Retinal pigment epithelial cell (primary cell): ENCODE data around the gene S100A10.

ENCODE experiments used
- DNase-seq: peaks from one replicate; pipeline ENCODE4 v3.0.0-alpha.2; 2010; ENCODE audit warnings: low read depth
- H3K4me3 ChIP-seq: 2 replicates; pipeline ENCODE4 v1.5.1; 2011; ENCODE audit warnings: mild to moderate bottlenecking, low read length, control low read depth, moderate library complexity
- TF ChIP-seq, protein P1 (sequence below): conservative IDR thresholded peaks from 2 replicates; pipeline ENCODE4 v1.5.1; 2011; ENCODE audit warnings: low read depth, low read length, control low read depth, inconsistent platforms

Gene S100A10

DNA sequence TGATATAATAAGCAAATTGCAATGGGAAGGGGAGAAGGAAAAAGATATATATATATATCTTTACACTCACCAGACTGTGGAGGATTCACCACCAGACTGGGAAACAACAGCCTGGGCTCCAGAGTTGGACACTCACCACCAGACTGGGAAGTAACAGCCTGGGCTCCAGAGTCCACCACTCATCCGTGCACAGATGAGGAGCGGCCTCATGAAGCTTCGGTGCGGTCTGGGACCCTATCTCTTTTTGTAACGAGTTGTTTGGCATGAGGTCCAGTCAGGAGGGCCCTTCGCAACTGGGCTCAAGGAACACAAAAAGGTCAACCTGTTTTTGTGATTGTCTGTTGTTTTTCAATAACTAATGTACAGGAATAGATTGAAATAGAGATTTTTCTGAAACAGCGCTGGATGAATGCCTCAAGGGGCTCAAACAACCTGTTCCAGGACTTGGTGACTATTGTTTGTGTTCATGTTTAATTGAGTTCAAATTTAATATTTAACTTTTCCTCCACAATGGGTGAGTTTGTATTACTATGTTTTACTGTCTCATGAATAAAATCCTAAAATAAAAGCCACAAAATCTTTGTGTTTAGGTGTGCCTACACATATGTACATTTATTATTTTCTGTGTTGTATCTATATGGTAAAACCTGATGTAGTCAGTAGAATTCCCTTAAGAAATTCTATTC is 40.1 kb downstream of the S100A10 start:
- no peak for DNase-seq
- TF ChIP-seq, protein P1, sequence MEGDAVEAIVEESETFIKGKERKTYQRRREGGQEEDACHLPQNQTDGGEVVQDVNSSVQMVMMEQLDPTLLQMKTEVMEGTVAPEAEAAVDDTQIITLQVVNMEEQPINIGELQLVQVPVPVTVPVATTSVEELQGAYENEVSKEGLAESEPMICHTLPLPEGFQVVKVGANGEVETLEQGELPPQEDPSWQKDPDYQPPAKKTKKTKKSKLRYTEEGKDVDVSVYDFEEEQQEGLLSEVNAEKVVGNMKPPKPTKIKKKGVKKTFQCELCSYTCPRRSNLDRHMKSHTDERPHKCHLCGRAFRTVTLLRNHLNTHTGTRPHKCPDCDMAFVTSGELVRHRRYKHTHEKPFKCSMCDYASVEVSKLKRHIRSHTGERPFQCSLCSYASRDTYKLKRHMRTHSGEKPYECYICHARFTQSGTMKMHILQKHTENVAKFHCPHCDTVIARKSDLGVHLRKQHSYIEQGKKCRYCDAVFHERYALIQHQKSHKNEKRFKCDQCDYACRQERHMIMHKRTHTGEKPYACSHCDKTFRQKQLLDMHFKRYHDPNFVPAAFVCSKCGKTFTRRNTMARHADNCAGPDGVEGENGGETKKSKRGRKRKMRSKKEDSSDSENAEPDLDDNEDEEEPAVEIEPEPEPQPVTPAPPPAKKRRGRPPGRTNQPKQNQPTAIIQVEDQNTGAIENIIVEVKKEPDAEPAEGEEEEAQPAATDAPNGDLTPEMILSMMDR: no peak
- no peak overlapping the region for H3K4me3 ChIP-seq

DNA sequence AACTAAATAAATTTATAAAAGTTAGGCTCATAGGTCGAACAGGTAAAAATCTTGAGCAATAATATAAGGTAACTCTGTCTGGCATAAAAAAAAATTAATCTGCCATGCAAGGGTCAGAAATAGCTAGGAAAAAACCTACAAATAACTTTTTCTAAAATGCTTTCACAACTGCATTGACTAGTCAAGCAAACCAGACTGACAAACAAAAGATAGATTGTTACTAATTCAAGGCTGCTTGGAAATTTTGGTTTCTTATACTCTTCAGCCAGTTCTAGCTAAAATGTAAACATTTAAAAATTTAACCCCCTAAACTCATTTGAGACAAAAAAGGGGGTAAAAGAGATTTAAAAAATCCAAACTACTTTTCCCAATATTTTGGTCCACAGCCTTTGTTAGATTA is 40.8 kb downstream of the S100A10 start:
- no peak overlapping the region for H3K4me3 ChIP-seq
- DNase-seq: no peak
- TF ChIP-seq, protein P1: no peak

DNA sequence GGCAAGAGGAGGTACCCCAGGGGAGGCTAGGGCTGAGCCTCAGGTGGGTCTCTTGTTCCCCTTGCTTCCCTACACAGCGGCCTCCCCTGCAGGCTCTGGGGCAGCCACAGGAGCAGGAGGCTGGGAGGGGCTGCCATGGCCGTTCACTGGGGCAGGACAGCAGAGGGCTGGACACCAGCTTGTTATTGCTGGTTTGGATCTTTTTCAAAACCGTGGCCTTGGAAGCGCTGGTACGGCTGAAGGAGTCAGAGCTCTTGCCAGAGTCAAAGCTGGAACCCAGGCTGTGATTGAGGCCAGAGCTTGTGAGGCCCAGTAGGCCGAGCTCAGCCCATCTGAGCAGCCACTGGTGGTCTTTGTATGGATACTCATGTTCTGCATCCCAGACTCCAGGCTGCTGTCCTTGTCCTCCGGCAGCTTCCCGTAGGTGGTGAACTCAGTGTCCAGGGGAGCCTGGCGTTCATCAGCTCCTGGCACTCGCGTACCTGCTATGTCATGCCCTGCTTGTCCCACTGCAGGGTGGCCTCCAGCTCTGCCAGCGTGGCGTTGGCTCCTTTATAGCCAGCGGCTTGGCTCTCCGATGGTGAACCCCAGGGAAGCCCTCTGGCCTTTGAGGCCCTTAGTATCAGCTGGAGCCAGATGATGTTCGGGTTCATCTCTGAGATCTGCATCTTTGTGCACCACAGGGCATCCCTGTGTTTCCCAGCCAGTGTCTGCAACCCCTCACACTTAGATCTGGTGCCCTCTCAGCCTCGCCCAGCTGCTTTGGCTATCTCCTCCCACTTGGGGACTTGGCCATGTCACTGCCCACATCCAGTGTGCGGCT is 44.1 kb downstream of the S100A10 start:
- H3K4me3 ChIP-seq: no peak overlapping the region
- TF ChIP-seq, protein P1: no peak
- DNase-seq: no peak

DNA sequence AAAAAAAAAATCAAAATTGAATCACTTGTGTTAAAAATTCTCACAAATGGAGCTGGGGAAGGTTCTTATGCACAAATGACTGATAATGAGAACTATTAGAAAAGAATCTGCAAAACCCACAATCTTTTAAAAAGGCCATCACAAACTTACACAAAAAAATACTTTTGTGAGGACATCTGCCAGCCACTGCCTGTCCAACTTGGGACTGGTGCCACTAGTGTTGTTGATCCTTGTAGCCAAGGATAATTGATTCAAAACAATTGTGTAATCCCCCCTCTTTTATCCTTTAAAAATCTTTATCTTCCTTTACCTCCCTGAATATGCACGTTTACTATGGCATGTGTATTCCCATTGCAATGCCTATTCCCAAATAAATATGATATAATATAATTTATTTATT is 45.2 kb downstream of the S100A10 start:
- no peak for DNase-seq
- no peak overlapping the region for H3K4me3 ChIP-seq

DNA sequence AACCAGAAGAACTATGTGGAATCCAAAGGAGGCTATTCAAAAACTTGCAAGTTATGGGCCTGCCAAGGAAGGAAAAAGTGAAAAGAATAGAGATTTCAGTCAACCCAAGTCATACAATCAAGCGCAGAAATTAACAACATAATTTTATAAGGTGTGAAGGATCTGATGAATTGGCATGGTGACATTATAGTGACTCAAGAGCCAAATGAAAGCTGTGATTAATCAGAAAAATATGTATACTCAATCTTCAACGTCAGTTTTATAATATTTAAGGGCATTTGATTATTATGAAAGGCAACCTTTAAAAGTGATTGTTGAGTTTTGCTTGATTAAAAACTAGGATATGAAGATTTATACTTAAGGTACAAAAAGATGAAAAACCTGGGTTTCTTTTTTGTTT is 46.5 kb downstream of the S100A10 start:
- TF ChIP-seq, protein P1: no peak
- no peak overlapping the region for H3K4me3 ChIP-seq
- no peak for DNase-seq

More for the DNA sequence above, 45.2 kb downstream of the S100A10 start:
- TF ChIP-seq, protein P1: no peak

DNA sequence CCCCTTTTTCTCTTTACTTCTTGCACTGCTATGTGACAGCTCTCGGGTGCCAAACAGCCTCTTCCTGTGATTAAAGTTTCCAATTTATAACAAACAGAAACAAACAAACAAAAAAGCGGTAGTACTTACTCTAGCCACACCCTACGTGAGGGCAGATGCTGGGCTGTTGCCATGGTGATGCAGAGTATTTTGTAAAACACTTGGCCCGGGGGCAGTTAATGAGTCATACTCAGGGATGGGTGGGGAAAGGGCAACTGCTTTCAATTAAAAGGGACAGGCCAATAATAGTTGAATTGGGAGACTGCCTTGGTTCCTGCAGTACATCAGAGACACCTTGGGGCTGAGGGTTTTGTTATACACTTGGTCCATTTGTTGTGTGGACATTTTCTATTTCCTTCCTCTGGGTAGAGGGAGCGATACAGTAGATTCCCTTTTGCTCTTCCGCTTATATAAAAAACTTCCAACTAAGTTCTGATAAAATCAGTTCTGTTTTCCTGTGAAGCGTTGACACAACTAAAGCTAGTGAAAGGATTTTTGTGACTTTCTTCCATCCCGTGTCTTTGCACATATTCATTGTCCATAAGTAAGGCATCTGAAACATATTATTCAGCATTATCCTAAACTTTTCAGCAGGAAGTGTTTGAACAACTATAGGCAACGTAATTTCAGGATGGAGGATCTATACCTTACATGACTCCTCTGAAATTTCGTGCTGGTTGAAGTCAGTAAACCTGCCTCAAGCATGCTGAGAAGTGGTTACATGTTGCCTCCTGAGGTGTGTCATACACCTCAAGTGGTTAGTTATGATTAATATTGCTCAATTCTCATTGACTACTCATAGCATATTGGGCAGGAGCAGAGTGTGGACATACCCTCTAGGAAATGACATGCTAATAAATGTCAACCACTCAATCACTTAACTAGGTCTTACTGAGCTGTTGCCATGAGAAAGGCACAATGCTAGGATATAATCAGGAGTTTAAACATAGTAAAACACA is 47.6 kb downstream of the S100A10 start:
- TF ChIP-seq, protein P1: no peak
- H3K4me3 ChIP-seq: no peak overlapping the region
- DNase-seq: peak; percentile 89
